Sigmoid colon (tissue), 4 donors: ENCODE data around the gene XKR7.

Experiments
- CTCF ChIP-seq, 4 experiments: fragments of 450-650 bp in 3 of 4; fragments of 200-600 bp in 1 of 4; IDR thresholded peaks; one replicate each; pipeline ENCODE4 v1.5.1; 2016 to 2019; ENCODE audit warnings: antibody characterized with exemption in 4 of 4, mild to moderate bottlenecking in 3 of 4, moderate library complexity in 2 of 4
- EP300 ChIP-seq, 4 donors: sonication (generic); formaldehyde crosslinking; IDR thresholded peaks; one replicate each; pipeline ENCODE4 v1.6.1; 2017; ENCODE audit warnings: antibody characterized with exemption in 4 of 4
- POLR2A ChIP-seq, 2 donors: fragments of 450-650 bp; IDR thresholded peaks; one replicate each; pipeline ENCODE4 v1.6.1; 2016; ENCODE audit warnings: antibody characterized with exemption in 2 of 2, mild to moderate bottlenecking in 2 of 2, moderate library complexity in 2 of 2

GRCh38 chr20:31967830-31968249, at the start of gene XKR7:
- TF ChIP-seq CTCF (IDR thresholded peaks at IDR 0.05): no peak
- TF ChIP-seq POLR2A (IDR thresholded peaks at IDR 0.05): no peak
- no peak for TF ChIP-seq EP300 (IDR thresholded peaks at IDR 0.05)
